Tibial artery (tissue), 4 donors: Measurements from ENCODE around the gene GPR55.

ENCODE experiments used
- DNase-seq, 2 donors: peaks; one replicate each; pipeline ENCODE4 v3.0.0-alpha.2; 2019
- H3K27ac ChIP-seq, 2 donors: fragments of 200-600 bp; sonication (generic) in 1 of 2; 1 replicate in 1 of 2; 2 replicates in 1 of 2; pipeline ENCODE4 v1.5.1; 2018 to 2019; ENCODE audit warnings: mild to moderate bottlenecking in 1 of 2
- H3K27me3 ChIP-seq, 2 donors: fragments of 200-600 bp; sonication (generic) in 1 of 2; one replicate each; pipeline versions ENCODE4 v1.5.1 to v1.6.0; 2016 to 2019
- H3K36me3 ChIP-seq, 3 donors: fragments of 200-600 bp; sonication (generic) in 2 of 3; one replicate each; pipeline ENCODE4 v1.5.1; 2016 to 2019; ENCODE audit warnings: mild to moderate bottlenecking in 2 of 3
- H3K4me1 ChIP-seq, 4 donors: fragments of 200-600 bp; sonication (generic) in 2 of 4; 1 replicate in 3 of 4; 2 replicates in 1 of 4; pipeline ENCODE4 v1.5.1; 2016 to 2019
- H3K4me3 ChIP-seq, 2 donors: fragments of 200-600 bp; sonication (generic) in 1 of 2; 1 replicate in 1 of 2; 2 replicates in 1 of 2; pipeline ENCODE4 v1.5.1; 2018 to 2019; ENCODE audit warnings: mild to moderate bottlenecking in 2 of 2
- H3K9me3 ChIP-seq, 3 donors: fragments of 200-600 bp; sonication (generic) in 1 of 3; one replicate each; pipeline ENCODE4 v1.5.1; 2016 to 2019
- intact Hi-C: fragments of 100-400 bp; cut with DNase I; formaldehyde crosslinking; loops from one replicate; pipeline ENCODE4 v1.15.0; 2023; ENCODE audit warnings: low total_unique reads
- TF ChIP-seq, protein P1 (sequence below), 2 experiments: fragments of 200-600 bp in 1 of 2; fragments of 450-650 bp in 1 of 2; IDR thresholded peaks; one replicate each; pipeline ENCODE4 v1.5.1; 2017 to 2019; ENCODE audit warnings: antibody characterized with exemption in 2 of 2, mild to moderate bottlenecking in 1 of 2, moderate library complexity in 1 of 2

The GPR55 gene

DNA sequence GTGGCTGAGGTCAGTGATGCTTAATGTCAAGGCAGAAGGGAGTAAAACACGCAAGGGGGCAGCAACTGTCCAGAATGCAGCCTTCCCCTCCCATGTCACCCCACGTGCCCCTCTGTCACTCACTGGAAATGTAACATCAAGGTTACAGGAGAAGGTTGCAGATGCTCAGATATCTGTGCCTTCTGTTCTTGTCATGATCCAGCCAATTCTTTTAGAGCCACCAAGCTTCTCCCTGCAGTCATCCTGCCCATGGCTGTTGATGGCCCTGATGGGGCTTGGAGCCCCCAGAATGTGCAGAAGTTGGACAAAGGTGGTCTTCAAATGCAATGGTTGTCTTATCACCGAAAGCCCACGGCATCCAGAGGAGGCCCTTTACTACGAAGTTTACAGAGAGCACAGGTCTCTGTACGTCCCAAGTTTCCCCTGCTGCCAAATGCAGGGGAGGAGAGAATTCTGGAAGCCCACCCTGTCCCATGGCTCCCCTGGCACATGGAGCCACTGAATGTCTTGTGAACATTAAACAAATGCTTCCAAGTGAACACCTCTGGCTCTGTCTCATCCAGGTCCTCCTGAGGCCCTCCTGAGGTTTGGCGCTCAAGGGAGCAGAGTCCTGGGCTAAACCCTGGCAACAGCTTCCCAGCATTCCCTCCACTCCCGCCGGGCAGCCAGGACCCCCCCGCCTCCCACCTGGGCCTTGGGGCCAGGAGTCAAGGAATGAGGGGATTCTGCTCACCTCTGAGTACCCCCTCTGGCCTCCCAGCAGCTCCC, 4.5 kb upstream of the GPR55 start:
- intact Hi-C loops = no loop called here
- TF ChIP-seq, protein P1, sequence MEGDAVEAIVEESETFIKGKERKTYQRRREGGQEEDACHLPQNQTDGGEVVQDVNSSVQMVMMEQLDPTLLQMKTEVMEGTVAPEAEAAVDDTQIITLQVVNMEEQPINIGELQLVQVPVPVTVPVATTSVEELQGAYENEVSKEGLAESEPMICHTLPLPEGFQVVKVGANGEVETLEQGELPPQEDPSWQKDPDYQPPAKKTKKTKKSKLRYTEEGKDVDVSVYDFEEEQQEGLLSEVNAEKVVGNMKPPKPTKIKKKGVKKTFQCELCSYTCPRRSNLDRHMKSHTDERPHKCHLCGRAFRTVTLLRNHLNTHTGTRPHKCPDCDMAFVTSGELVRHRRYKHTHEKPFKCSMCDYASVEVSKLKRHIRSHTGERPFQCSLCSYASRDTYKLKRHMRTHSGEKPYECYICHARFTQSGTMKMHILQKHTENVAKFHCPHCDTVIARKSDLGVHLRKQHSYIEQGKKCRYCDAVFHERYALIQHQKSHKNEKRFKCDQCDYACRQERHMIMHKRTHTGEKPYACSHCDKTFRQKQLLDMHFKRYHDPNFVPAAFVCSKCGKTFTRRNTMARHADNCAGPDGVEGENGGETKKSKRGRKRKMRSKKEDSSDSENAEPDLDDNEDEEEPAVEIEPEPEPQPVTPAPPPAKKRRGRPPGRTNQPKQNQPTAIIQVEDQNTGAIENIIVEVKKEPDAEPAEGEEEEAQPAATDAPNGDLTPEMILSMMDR (IDR thresholded peaks at IDR 0.05) = no peak
- Histone ChIP-seq H3K4me3 (no peak overlapping the region), H3K36me3 (no peaks in the 10 kb centered on the region), H3K27ac (no peak overlapping the region), H3K4me1 (no peaks in the 10 kb centered on the region), H3K9me3 (no peaks in the 10 kb centered on the region), H3K27me3 (peaks cover 0 to 25% of the 10 kb centered on the region in 2 donors)
- peak in 1 of 2 donors; percentile 33 for DNase-seq

DNA sequence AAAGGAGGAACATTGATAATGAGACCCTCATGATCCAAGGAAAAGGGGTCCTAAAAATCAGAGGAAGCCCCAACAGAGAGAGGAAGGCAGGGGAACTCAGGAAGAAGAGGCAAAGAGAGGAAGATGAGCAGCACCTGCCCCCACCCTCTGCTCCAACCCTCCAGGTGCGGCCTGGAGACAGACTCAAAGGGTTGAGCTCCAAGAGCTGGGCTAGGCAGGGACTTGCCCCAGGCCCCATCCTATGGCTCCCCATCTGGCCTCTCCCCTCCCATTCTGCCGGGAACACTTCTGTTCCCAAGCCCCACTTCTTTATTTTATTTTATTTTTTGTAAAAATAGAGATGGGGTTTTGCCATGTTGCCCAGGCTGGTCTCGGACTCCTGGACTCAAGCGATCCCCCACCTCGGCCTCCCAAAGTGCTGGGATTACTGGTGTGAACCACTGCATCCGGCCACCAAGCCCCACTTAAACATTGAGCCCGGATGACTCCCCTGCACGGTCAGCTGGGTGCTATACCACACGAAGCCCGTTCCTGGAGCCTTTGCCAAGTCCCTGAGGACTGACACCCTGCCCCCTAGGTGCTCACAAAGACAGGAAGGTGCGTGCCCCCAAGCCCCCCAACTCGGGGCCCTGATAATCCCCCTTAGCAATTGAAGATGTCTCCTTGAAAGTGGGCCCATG, 3.8 kb upstream of the GPR55 start:
- no peaks in the 10 kb centered on the region for H3K36me3 ChIP-seq
- H3K9me3 ChIP-seq = no peaks in the 10 kb centered on the region
- intact Hi-C loops = no loop called here
- peaks cover 0 to 18% of the 10 kb centered on the region in 2 donors for H3K27me3 ChIP-seq
- DNase-seq = peak in 1 of 2 donors; percentile 42
- H3K4me1 ChIP-seq = no peaks in the 10 kb centered on the region
- no peak overlapping the region for H3K4me3 ChIP-seq
- TF ChIP-seq, protein P1 (IDR thresholded peaks at IDR 0.05) = no peak
- no peak overlapping the region for H3K27ac ChIP-seq

DNA sequence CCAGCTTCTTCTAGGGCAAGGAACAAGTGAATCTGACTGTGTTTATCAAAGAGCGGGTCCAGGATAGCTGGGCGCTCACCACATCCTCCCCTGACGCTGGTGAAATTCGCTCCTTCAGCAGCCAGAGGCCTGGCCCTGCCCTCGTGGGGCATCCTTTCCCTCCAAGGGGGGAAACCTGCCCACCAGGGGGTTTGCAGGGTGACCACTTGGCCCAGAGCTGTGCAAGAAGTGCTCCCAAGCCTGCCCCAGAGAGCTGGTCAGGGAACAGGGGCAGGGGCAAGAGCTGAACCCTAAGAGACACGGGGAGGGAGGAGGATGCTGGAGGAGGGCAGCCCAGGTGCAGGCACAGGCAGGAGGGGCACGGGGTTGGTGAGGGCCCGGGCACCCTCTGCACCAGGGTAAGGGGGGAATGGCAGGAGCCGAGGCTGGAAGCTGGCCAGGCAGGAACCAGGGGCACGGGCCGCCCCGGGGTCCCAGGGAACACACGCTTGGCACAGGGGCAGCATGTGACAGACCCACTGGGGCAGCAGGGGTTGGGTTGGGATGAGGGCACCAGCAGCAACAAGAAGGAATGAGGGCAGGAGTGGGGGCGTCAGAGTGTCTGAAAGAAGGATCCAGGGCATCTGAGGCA, 2.8 kb upstream of the GPR55 start:
- Histone ChIP-seq H3K4me1 (no peaks in the 10 kb centered on the region), H3K27me3 (peaks cover 0 to 9% of the 10 kb centered on the region in 2 donors), H3K27ac (no peak overlapping the region), H3K9me3 (no peaks in the 10 kb centered on the region), H3K36me3 (no peaks in the 10 kb centered on the region), H3K4me3 (no peak overlapping the region)
- intact Hi-C loops = no loop called here
- TF ChIP-seq, protein P1 (IDR thresholded peaks at IDR 0.05) = no peak
- peak in 1 of 2 donors; percentile 53 for DNase-seq

DNA sequence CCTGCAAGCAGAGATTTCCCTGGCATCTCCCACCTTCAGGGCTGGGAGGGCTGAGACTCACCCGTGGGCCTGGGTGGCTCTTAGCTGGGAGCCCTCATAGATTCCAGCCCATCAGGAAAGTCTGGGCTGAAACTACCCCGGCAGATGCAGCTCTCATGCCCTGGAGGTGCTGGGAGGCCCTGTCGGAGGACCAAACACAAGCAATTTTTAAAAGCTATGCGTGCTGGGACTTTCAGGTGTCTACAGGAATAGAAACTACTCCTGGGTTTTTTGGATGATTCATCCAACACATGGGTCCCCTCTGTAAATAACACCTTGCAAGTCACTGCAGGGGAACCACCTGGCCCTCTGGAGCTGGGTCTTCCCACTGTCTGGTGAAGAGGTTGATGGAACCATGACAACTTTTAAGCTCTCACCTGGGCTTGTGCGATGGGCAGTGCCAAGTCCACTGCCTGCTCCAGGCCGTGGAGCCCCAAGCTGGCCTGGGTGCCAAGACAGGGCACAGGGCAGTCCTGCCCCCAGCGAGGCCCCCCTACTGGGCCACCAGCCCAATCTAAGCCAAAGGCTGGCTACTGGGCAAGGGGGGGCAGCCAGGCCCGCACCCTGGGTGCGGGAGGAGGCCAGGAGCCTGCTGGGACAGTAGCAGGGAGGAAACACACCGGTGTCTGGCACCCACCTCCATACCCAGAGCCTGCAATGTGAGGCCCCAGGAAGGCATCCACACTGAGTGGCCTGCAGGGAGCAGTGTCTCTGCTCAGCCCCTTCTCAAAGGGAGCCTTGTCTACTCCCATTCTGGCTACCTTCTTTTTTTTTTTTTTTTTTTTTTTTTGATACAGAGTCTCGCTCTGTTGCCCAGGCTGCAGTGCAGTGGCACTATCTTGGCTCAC, 1.1 kb upstream of the GPR55 start:
- H3K36me3 ChIP-seq = no peaks in the 10 kb centered on the region
- no peaks in the 10 kb centered on the region for H3K9me3 ChIP-seq
- H3K27ac ChIP-seq = no peak overlapping the region
- TF ChIP-seq, protein P1 (IDR thresholded peaks at IDR 0.05) = no peak
- H3K4me3 ChIP-seq = no peak overlapping the region
- intact Hi-C loops = no loop called here
- H3K4me1 ChIP-seq = no peaks in the 10 kb centered on the region
- peak in 1 of 2 donors; percentile 32 for DNase-seq
- H3K27me3 ChIP-seq = peaks cover 0 to 7% of the 10 kb centered on the region in 2 donors

DNA sequence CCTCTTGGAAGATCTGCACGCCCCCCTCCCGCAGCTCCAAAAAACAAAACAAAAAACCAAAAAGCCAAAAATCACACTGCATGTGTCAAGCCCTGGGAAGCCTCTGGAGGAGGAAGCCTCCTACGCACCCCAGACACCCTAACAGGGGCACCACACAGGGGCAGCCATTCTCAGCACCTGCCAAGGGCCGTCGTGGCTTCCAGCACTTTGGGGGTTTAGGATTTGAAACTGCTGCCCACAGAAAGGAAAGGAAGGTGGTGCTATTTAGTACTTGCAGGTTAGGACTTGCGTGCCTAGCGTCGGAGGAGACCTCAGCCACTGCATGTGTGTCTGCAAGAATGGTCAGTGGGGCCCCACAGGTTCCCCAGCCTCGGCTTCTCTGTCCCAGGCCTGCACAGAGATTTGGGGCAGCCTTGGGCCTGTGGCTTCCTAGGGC, 419 bp upstream of the GPR55 start:
- intact Hi-C loops = no loop called here
- H3K27ac ChIP-seq = no peak overlapping the region

More for the DNA sequence above, 419 bp upstream of the GPR55 start:
- peak; percentile 7 to 28 for DNase-seq
- H3K4me1 ChIP-seq = no peaks in the 10 kb centered on the region
- H3K4me3 ChIP-seq = no peak overlapping the region
- H3K9me3 ChIP-seq = no peaks in the 10 kb centered on the region
- no peaks in the 10 kb centered on the region for H3K36me3 ChIP-seq
- TF ChIP-seq, protein P1 (IDR thresholded peaks at IDR 0.05) = no peak
- H3K27me3 ChIP-seq = peaks cover 0 to 7% of the 10 kb centered on the region in 2 donors
